ENCODE measurements around the gene KIAA2012.
A peak's percentile ranks its signal among the peaks of the same experiment; 100 is the strongest.

GRCh38 chr2:202140522-202141252 lies 67.6 kb downstream of the KIAA2012 start:
- TF ChIP-seq CSRNP3 (CRISPR knock-in tag; IDR thresholded peaks at IDR 0.05) (no peak), RARB (CRISPR knock-in tag; IDR thresholded peaks at IDR 0.05) (no peak), CREB5 (CRISPR knock-in tag; IDR thresholded peaks at IDR 0.05; ENCODE audit: low read depth) (no peak), PATZ1 (CRISPR knock-in tag; IDR thresholded peaks at IDR 0.05; ENCODE audit: borderline replicate concordance) (peak; percentile 83; the same call in 1 of the 2 replicates), ZC3H10 (CRISPR knock-in tag; IDR thresholded peaks at IDR 0.05) (no peak), ZNF8 (CRISPR knock-in tag; IDR thresholded peaks at IDR 0.05) (no peak), ISL1 (CRISPR knock-in tag; IDR thresholded peaks at IDR 0.05) (peak; percentile 71), TOX (CRISPR knock-in tag; IDR thresholded peaks at IDR 0.05; ENCODE audit: borderline replicate concordance) (no peak)
